Adrenal gland (tissue), 12 donors: ENCODE results near the gene TATDN2. TPM values are rescaled to one million over a fixed set of nuclear protein-coding genes. Genes with fewer than 3 reads are reported as not detected.
A peak's percentile ranks its signal among the peaks of the same experiment; 100 is the strongest.
"Not testable (repeated sequence)": the region's sequence is repeated elsewhere in the genome, so short reads cannot be mapped to it uniquely, and the experiment has no call there.

Experiments
- DNase-seq, 7 donors: peaks; one replicate each; pipeline ENCODE4 v3.0.0-alpha.2; 2019 to 2020
- H3K27ac ChIP-seq, 5 donors: fragments of 200-600 bp; sonication (generic) in 4 of 5; 1 replicate in 3 of 5; 2 replicates in 2 of 5; pipeline versions ENCODE4 v1.5.1 to v1.8.0; 2016 to 2020; ENCODE audit warnings: mild to moderate bottlenecking in 1 of 5
- H3K27me3 ChIP-seq: fragments of 200-600 bp; 2 replicates; pipeline ENCODE4 v1.8.0; 2021
- H3K36me3 ChIP-seq, 2 donors: fragments of 200-600 bp; replicated peaks in 1 of 2; 1 replicate in 1 of 2; 2 replicates in 1 of 2; pipeline versions ENCODE4 v1.5.1 to v1.8.0; 2018 to 2022
- H3K4me1 ChIP-seq, 2 donors: fragments of 200-600 bp; replicated peaks in 1 of 2; 1 replicate in 1 of 2; 2 replicates in 1 of 2; pipeline versions ENCODE4 v1.5.1 to v1.8.0; 2018 to 2021
- H3K4me3 ChIP-seq, 4 donors: fragments of 200-600 bp; sonication (generic) in 3 of 4; one replicate each; pipeline ENCODE4 v1.5.1; 2016 to 2018
- H3K9me3 ChIP-seq, 3 donors: fragments of 200-600 bp; sonication (generic) in 1 of 3; replicated peaks in 1 of 3; 1 replicate in 2 of 3; 2 replicates in 1 of 3; pipeline versions ENCODE4 v1.5.1 to v1.8.0; 2016 to 2021
- POLR2A ChIP-seq, 2 donors: fragments of 450-650 bp; IDR thresholded peaks; one replicate each; pipeline ENCODE4 v1.6.1; 2017; ENCODE audit warnings: antibody characterized with exemption in 2 of 2, mild to moderate bottlenecking in 2 of 2, moderate library complexity in 1 of 2
- WGBS, 4 donors: extraction: QIAGEN DNeasy Blood & Tissue Kit in 2 of 4; methylation state at CpG; one replicate each; pipeline versions ENCODE4 v1.1.5 to v1.1.7; 2013 to 2017; 5-methylcytosine and 5-hydroxymethylcytosine counted together
- intact Hi-C, 2 donors: fragments of 100-400 bp; cut with DNase I; formaldehyde crosslinking; loops; one replicate each; pipeline versions ENCODE4 v1.14.1 to v1.15.0; 2022 to 2023
- polyA plus RNA-seq, 3 donors: library from polyadenylated mRNA; stranded (reverse); fragments of 200-250 nt in 2 of 3; fragments of 350-450 nt in 1 of 3; fragmentation: Illumina TruSeq in 1 of 3; extraction: RNeasy Lipid Tissue Mini Kit (QIAGEN cat#74804) in 1 of 3; gene quantifications; one replicate each; pipeline ENCODE4 v1.2.3, GENCODE V29; 2013 to 2014
- total RNA-seq, 9 donors: library from RNA; depleted of rRNA in 4 of 9; stranded (reverse); fragments of >200 nt in 4 of 9; fragments of 120-200 nt in 1 of 9; fragmentation: NEBNext Ultra II Directional in 1 of 9; extraction: Animal tissue kit (Norgen Biotek cat#: 25700) in 1 of 9; gene quantifications; one replicate each; pipeline versions ENCODE4 v1.1.0 to v1.2.4, GENCODE V29; 2013 to 2023
- TF ChIP-seq, protein P1 (sequence below), 6 experiments: fragments of 450-650 bp in 4 of 6; fragments of 200-600 bp in 2 of 6; sonication (generic) in 1 of 6; IDR thresholded peaks; 1 replicate in 5 of 6; 2 replicates in 1 of 6; pipeline versions ENCODE4 v1.5.1 to v1.8.0; 2016 to 2021; ENCODE audit warnings: antibody characterized with exemption in 6 of 6, mild to moderate bottlenecking in 2 of 6, moderate library complexity in 1 of 6
- donor health status: healthy with polysubstance abuse.
- donor health status: Bipolar disorder and iron deficiency.
- donor health status: DM: yes; HTN: yes; CAD: no.
- donor health status: DM: no; HTN: no; CAD: no.
- donor health status: DM: no; HTN: no; CAD: no.
- donor health status: DM: yes; HTN: yes; CAD: no.

TATDN2 gene
- total and polyA plus RNA-seq, 12 donors = 10.0 to 34.8 (median 22.6) TPM

DNA sequence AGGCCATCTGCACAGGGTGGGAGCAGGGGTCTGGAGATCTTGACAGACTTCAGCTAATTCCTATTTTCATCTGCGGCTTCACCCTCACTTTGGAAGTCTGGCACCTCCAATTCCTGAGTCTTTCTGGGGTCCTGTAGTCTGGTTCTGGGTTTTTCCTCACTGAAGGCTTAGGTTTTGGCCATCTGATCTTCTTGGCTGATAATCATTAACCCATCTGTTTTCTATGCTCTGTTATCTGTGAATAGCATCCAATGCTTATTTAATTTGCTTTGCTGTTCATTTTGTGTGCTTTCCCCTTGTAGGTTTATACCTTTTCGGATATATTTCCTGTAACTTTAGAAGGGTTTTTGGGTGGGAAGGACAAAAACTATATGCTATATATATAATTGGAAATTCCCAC lies 17.6 kb downstream of the TATDN2 start:
- TF ChIP-seq, protein P1, sequence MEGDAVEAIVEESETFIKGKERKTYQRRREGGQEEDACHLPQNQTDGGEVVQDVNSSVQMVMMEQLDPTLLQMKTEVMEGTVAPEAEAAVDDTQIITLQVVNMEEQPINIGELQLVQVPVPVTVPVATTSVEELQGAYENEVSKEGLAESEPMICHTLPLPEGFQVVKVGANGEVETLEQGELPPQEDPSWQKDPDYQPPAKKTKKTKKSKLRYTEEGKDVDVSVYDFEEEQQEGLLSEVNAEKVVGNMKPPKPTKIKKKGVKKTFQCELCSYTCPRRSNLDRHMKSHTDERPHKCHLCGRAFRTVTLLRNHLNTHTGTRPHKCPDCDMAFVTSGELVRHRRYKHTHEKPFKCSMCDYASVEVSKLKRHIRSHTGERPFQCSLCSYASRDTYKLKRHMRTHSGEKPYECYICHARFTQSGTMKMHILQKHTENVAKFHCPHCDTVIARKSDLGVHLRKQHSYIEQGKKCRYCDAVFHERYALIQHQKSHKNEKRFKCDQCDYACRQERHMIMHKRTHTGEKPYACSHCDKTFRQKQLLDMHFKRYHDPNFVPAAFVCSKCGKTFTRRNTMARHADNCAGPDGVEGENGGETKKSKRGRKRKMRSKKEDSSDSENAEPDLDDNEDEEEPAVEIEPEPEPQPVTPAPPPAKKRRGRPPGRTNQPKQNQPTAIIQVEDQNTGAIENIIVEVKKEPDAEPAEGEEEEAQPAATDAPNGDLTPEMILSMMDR (IDR thresholded peaks at IDR 0.05) = no peak
- TF ChIP-seq POLR2A (IDR thresholded peaks at IDR 0.05) = no peak
- Histone ChIP-seq H3K4me1 (peaks cover 0 to 19% of the 10 kb centered on the region in 2 donors), H3K4me3 (no peak overlapping the region), H3K27ac (no peak overlapping the region), H3K9me3 (no peaks in the 10 kb centered on the region), H3K27me3 (no peaks in the 10 kb centered on the region), H3K36me3 (peaks cover 0 to 13% of the 10 kb centered on the region in 2 donors)
- intact Hi-C loops = no loop called here
- no peak for DNase-seq
- WGBS, 4 donors = 95 to 97% (median 96%) methylated on average over 2 of the region's 2 CpGs

DNA sequence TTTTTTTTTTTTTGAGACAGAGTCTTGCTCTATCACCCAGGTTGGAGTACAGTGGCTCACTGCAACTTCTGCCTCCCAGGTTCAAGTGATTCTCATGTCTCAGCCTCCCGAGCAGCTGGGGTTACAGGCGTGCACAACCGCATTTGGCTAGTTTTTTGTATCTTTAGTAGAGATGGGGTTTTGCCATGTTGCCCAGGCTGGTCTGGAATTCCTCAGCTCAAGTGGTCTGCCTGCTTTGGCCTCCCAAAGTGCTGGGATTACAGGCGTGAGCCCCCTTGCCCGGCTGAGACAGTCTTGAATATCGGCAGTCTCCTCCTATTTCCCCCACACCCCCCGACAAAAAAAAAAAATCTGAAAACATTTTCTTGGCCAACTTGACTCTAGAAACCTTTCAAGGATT lies 18.7 kb downstream of the TATDN2 start:
- intact Hi-C loops, H3K27me3 ChIP-seq, H3K27ac ChIP-seq, H3K9me3 ChIP-seq, H3K4me3 ChIP-seq: not testable (repeated sequence)
- 83 to 88% (median 83%) methylated on average over 7 of the region's 7 CpGs for WGBS, 4 donors
- H3K4me1 ChIP-seq = peaks cover 0 to 19% of the 10 kb centered on the region in 2 donors
- peak in 1 of 7 donors; percentile 7 for DNase-seq
- H3K36me3 ChIP-seq = peaks cover 0 to 13% of the 10 kb centered on the region in 2 donors

DNA sequence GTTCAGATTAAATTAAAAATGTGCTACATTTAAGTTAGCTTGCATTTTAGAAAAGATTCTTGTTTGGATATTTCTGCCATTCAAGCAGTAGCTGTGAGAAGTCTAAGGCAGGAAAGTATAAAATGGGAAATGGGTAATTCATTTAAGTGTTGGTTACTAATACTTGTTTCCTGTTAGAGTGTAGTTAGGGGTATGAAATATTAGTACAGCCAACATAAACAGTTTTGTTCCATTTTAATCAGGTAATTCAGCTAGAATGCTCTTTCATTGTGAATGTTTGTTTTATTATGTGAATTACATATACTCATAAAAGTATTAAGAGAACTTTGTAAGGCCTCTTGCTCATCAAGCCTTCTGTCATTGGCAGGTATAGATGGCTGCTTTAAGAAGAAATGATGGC lies 19.9 kb downstream of the TATDN2 start:
- peaks cover 0 to 22% of the 10 kb centered on the region in 2 donors for H3K4me1 ChIP-seq
- no peak overlapping the region for H3K4me3 ChIP-seq
- intact Hi-C loops = no loop called here
- peaks cover 0 to 13% of the 10 kb centered on the region in 2 donors for H3K36me3 ChIP-seq
- TF ChIP-seq, protein P1 (IDR thresholded peaks at IDR 0.05) = no peak
- no peak for DNase-seq
- H3K27ac ChIP-seq = no peak overlapping the region
- no peaks in the 10 kb centered on the region for H3K9me3 ChIP-seq
- no peaks in the 10 kb centered on the region for H3K27me3 ChIP-seq

DNA sequence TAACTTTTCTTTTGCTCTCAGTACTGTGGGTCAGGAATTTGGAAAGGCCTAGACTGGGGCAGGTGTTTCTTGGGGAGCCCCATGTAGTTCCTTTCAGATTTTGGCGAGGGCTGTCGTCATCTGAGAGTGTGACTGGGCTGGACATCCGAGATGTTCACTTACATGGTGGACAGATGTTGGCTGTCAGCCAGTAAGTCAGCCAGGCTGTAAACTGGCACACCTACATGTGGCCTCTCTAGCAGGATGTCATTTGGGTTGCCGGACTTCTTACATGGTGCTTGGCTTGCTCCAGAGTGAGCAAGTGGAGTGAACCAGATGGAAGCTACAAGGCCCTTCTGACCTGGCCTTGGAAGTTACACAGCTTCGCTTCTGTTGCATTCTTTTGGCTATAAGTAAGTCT lies 20.7 kb downstream of the TATDN2 start:
- H3K9me3 ChIP-seq = no peaks in the 10 kb centered on the region
- peak in 1 of 7 donors; percentile 14 for DNase-seq
- 87 to 91% (median 90%) methylated on average over 5 of the region's 5 CpGs for WGBS, 4 donors
- TF ChIP-seq, protein P1 (IDR thresholded peaks at IDR 0.05) = no peak
- no peak for TF ChIP-seq POLR2A (IDR thresholded peaks at IDR 0.05)
- peaks cover 0 to 13% of the 10 kb centered on the region in 2 donors for H3K36me3 ChIP-seq
- H3K27me3 ChIP-seq = no peaks in the 10 kb centered on the region
- intact Hi-C loops = no loop called here
- H3K4me3 ChIP-seq = no peak overlapping the region
- H3K4me1 ChIP-seq = peaks cover 0 to 22% of the 10 kb centered on the region in 2 donors
- H3K27ac ChIP-seq = no peak overlapping the region

DNA sequence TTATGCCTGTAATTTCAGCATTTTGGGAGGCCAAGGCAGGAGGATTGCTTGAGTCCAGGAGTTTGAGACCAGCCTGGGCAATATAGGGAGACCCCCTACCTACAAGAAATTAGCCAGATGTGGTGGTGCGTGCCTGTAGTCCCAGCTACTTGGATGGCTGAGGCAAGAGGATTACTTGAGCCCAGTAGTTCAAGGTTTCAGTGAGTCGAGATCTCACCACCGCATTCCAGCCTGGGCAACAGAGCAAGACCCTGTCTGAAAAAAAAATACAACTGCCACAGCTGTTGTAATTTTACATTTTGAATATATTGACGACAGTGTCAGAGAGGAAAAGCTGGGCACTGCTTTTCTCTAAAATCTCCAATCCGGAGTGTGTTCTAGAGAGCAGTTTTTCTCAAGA lies 21.2 kb downstream of the TATDN2 start:
- Histone ChIP-seq H3K27me3 (no peaks in the 10 kb centered on the region), H3K27ac (no peak overlapping the region), H3K4me3 (no peak overlapping the region), H3K4me1 (peaks cover 1 to 20% of the 10 kb centered on the region in 2 donors), H3K36me3 (peaks cover 0 to 13% of the 10 kb centered on the region in 2 donors), H3K9me3 (no peaks in the 10 kb centered on the region)
- DNase-seq = no peak
- TF ChIP-seq POLR2A (IDR thresholded peaks at IDR 0.05) = no peak
- TF ChIP-seq, protein P1 (IDR thresholded peaks at IDR 0.05) = no peak
- intact Hi-C loops = no loop called here
- 89 to 97% (median 93%) methylated on average over 5 of the region's 5 CpGs for WGBS, 4 donors

DNA sequence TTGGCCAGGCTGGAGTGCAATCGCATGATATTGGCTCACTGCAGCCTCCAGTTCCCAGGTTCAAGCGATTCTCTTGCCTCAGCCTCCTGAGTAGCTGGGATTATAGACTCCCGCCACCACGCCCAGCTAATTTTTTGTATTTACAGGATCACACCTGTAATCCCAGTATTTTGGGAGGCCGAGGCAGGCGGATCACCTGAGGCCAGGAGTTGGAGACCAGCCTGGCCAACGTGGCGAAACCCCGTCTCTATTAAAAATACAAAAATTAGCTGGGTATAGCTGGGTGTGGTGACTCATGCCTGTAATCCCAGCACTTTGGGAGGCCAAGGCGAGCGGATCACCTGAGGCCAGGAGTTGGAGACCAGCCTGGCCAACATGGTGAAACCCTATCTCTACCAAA lies 24.2 kb downstream of the TATDN2 start:
- 90 to 99% (median 95%) methylated on average over 9 to 11 of the region's 11 CpGs for WGBS, 4 donors
- Histone ChIP-seq H3K4me1 (peaks cover 2 to 18% of the 10 kb centered on the region in 2 donors), H3K36me3 (peaks cover 0 to 26% of the 10 kb centered on the region in 2 donors)
- DNase-seq, H3K9me3 ChIP-seq, intact Hi-C loops, H3K4me3 ChIP-seq, H3K27ac ChIP-seq, H3K27me3 ChIP-seq: not testable (repeated sequence)
